ENCODE data around the gene PTPDC1.

The PTPDC1 gene

DNA sequence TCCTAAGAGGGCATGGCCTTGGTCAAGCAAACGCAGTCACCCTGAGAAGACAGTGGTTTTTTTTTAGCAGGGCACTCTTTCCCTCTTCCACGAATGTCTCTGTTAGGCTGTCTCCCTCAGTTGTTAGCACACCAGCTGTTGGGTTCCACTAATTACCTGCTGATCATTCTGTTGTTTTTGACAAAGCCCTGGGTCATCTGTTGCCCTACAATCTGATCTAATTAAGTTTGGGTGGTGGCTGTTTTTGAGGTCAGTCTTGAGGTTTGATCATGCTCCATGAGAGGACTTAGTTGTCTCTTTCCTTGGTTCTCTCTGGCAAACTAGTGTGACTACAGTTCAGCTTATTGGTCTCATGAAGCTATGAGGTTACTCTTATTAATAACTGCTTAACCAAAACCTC lies 5.0 kb upstream of the PTPDC1 start:
- no peak overlapping the region for H3K27ac ChIP-seq
- CTCF ChIA-PET = no interaction called here
- POLR2A ChIA-PET (ENCODE audit: low non-redundant PET) = no interaction called here
- TF ChIP-seq, protein P1, sequence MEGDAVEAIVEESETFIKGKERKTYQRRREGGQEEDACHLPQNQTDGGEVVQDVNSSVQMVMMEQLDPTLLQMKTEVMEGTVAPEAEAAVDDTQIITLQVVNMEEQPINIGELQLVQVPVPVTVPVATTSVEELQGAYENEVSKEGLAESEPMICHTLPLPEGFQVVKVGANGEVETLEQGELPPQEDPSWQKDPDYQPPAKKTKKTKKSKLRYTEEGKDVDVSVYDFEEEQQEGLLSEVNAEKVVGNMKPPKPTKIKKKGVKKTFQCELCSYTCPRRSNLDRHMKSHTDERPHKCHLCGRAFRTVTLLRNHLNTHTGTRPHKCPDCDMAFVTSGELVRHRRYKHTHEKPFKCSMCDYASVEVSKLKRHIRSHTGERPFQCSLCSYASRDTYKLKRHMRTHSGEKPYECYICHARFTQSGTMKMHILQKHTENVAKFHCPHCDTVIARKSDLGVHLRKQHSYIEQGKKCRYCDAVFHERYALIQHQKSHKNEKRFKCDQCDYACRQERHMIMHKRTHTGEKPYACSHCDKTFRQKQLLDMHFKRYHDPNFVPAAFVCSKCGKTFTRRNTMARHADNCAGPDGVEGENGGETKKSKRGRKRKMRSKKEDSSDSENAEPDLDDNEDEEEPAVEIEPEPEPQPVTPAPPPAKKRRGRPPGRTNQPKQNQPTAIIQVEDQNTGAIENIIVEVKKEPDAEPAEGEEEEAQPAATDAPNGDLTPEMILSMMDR (conservative IDR thresholded peaks at IDR 0.05; ENCODE audit: low read depth) = no peak
- no peak for DNase-seq (ENCODE audit: low spot score)

DNA sequence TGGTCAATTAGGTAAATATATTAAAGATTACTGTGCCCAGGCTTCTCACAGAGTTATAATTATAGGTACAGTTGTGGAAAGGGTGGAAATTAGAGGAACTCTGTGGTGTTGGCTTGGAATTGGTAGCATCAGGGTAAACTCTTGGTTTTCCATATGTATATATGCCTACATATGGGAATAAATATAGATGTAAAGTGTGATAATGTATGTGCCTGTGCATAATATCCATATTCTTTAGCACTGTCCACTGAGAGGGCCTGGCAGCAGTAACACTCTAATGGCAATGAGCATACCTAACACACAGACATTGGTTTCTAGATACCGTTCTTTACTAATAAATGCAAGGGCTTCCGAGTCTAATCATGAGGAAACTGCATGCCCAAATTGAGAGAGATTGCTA lies 4.0 kb upstream of the PTPDC1 start:
- ChIA-PET CTCF (interaction anchor here (0.6 to 0.9 kb wide), 2 partner anchors 30 to 110 kb away, joined by 3 read pairs; no protein-coding TSS in a partner anchor), POLR2A (ENCODE audit: low non-redundant PET) (no interaction called here)
- TF ChIP-seq, protein P1 (conservative IDR thresholded peaks at IDR 0.05; ENCODE audit: low read depth) = no peak
- DNase-seq (ENCODE audit: low spot score) = no peak
- H3K27ac ChIP-seq = no peak overlapping the region

DNA sequence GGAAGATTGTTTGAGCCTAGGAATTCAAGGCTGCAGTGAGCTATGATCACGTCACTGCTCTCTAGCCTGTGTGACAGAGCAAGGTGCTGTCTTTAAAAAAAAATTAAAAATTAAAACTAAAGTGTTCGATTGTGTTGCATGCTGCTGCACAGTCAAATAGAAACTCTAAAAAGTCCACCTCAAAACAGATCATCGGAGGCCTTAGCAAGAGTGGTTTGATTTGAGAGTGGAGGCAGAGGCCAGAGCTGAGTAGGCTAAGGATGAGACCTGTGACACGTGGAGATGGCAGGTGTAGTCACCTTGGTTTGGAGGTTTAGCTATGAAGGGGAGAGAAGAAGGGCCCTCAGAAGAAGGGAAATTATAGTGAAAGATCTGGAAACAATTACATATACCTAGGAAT lies 2.8 kb upstream of the PTPDC1 start:
- no peak for DNase-seq (ENCODE audit: low spot score)
- ChIA-PET POLR2A (ENCODE audit: low non-redundant PET) (no interaction called here), CTCF (interaction anchor here (0.9 kb wide), 1 partner anchor 29 kb away, joined by 3 read pairs; no protein-coding TSS in a partner anchor)
- no peak overlapping the region for H3K27ac ChIP-seq
- TF ChIP-seq, protein P1 (conservative IDR thresholded peaks at IDR 0.05; ENCODE audit: low read depth) = no peak

DNA sequence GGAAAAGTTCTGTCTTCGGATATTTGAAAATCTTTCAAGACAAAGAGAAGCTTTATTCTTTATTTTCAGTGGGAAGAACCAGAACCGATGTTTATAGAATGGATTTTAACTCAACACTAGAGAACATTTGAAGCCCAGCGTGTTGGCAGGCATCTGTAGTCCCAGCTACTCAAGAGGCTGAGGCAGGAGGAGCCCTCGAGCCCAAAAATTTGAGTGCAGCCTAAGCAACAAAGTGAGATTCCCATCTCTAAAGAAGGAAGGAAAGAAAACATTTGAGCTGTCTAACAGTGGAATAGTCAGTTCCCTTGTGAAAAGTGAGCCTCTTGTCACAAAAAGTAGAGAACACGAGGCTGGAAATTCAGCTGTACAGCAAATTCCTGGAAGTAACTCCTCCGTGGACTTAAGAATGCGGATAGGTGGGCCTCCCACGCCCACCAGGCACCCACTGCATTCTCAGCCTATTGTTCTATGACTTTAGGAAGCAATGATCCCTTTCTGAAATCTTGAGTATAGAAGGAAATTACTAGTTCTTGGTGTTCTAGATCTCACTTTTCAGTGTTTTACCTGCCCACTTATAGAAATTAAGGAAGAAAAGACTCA lies 2.3 kb upstream of the PTPDC1 start:
- H3K27ac ChIP-seq = no peak overlapping the region
- POLR2A ChIA-PET (ENCODE audit: low non-redundant PET) = no interaction called here
- no peak for DNase-seq (ENCODE audit: low spot score)
- CTCF ChIA-PET = interaction anchor here (0.7 kb wide), 1 partner anchor 130 kb away, joined by 3 read pairs; no protein-coding TSS in a partner anchor
- TF ChIP-seq, protein P1 (conservative IDR thresholded peaks at IDR 0.05; ENCODE audit: low read depth) = no peak

DNA sequence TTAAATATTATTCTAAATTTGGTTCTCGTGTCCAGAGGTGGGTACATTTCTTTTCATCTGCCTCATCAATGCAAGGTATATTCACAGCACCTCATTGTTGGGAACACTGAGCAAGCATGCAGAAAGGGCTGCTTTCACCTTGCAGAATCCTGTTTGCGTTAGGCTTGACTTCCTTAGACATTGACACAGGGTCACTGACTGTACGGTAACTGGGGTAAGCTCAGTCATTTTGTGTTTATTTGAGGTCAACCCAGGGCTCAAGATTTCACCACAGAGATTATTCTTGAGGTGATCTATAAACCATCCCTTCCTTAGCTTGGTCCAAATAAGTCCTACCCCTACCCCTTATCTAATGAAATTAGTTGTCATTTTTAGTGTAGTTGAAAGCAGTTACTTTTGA lies 1.7 kb upstream of the PTPDC1 start:
- H3K27ac ChIP-seq = no peak overlapping the region
- DNase-seq (ENCODE audit: low spot score) = no peak
- CTCF ChIA-PET = interaction anchor here (0.6 to 0.7 kb wide), 2 partner anchors 67 to 130 kb away, joined by 3 read pairs; no protein-coding TSS in a partner anchor
- TF ChIP-seq, protein P1 (conservative IDR thresholded peaks at IDR 0.05; ENCODE audit: low read depth) = no peak
- POLR2A ChIA-PET (ENCODE audit: low non-redundant PET) = no interaction called here

DNA sequence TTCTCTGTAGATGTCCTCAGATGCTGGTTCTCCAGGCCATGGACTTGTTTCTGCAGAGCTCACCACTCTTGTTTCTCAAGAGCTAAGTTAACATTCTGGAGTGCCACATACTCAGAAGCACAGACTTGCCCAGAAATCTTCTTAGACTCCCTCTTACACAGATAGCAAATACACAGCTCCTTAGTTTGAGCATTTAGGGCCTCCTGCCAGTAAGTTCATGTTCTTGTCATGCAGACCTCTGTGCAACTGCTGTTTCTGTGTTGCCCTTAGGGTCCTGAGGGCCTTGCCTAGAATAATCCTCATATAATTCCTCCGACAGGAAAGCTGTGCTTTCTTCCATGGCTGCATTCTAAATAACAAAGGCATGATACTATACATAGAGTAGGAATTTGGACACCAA lies 1.3 kb upstream of the PTPDC1 start:
- TF ChIP-seq, protein P1 (conservative IDR thresholded peaks at IDR 0.05; ENCODE audit: low read depth) = no peak
- POLR2A ChIA-PET (ENCODE audit: low non-redundant PET) = no interaction called here
- CTCF ChIA-PET = interaction anchor here (0.6 to 1.9 kb wide), 3 partner anchors 66 to 129 kb away, joined by 3 to 4 read pairs (median 3); no protein-coding TSS in a partner anchor
- no peak for DNase-seq (ENCODE audit: low spot score)
- H3K27ac ChIP-seq = no peak overlapping the region

Data from RWPE1 (cell line).